ENCODE results near the gene S1PR4. TPM values are rescaled to one million over a fixed set of nuclear protein-coding genes. Genes with fewer than 3 reads are reported as not detected.

The S1PR4 gene
- total and polyA plus RNA-seq, 2 of the 8 experiments (the other 6 are each of a cell fraction or from before 2014, with no cell fraction given): not detected

DNA sequence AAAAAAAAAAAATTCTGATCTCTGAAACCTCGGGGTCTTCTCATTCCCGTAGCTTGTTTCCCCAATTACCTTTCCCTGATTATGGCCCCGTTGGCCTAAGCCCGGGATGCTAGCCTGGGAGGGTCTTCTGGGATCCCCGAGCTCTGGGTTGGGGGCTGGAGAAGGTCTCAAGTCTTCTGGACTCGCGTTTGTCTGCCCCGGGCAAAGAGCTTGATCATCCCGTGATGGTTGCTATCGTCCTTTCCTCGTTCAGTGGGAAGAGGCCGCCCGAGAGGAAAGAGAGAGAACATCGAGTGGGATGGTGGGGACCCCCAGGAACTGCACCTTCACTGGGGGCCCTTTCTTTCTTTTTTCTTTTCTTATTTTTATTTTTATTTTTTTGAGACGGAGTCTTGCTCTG lies 40.3 kb upstream of the S1PR4 start (continued):
- no peak for TF ChIP-seq CHD7 (IDR thresholded peaks at IDR 0.05; ENCODE audit: insufficient replicate concordance, low read length)
